Measurements from ENCODE around the gene IPO11. TPM values are rescaled to one million over a fixed set of nuclear protein-coding genes. Genes with fewer than 3 reads are reported as not detected.

IPO11 gene
- total and polyA plus RNA-seq, 8 donors: 27.0 to 42.6 (median 37.7) TPM

GRCh38 chr5:62577488-62577887 lies 164.9 kb downstream of the IPO11 start:
- H3K4me3 ChIP-seq: no peak overlapping the region
- ATAC-seq: no peak
- H3K36me3 ChIP-seq: no peaks in the 10 kb centered on the region
- no peaks in the 10 kb centered on the region for H3K27me3 ChIP-seq
- no peak for TF ChIP-seq CTCF (IDR thresholded peaks at IDR 0.05)
- no peaks in the 10 kb centered on the region for H3K9me3 ChIP-seq
- intact Hi-C loops (cut with DNase I): no loop called here
- H3K4me1 ChIP-seq: peaks cover 0 to 20% of the 10 kb centered on the region in 2 donors
- no peak for DNase-seq
- no peak overlapping the region for H3K27ac ChIP-seq

GRCh38 chr5:62578540-62578939 lies 166.0 kb downstream of the IPO11 start, which contains the start of gene LRRC70:
LRRC70 (plus strand) TSS chr5:62578819; CDS start chr5:62579439, 620 bp downstream.
- Histone ChIP-seq H3K27me3 (no peaks in the 10 kb centered on the region), H3K4me1 (peaks cover 0 to 20% of the 10 kb centered on the region in 2 donors), H3K4me3 (peak within 1 kb of the TSS in 1 of 2 donors; percentile 14), H3K27ac (peak within 1 kb of the TSS in 1 of 2 donors; percentile 64), H3K36me3 (no peaks in the 10 kb centered on the region), H3K9me3 (no peaks in the 10 kb centered on the region)
- intact Hi-C loops (cut with DNase I): no loop called here
- DNase-seq (peak in 2 of 4 donors; percentile 26 to 67), ATAC-seq (peak; percentile 60)
- TF ChIP-seq CTCF (IDR thresholded peaks at IDR 0.05): no peak

- Histone ChIP-seq H3K4me1 (peaks cover 0 to 22% of the 10 kb centered on the region in 2 donors), H3K27me3 (no peaks in the 10 kb centered on the region), H3K27ac (peak overlapping the region in 1 of 2 donors; percentile 64), H3K4me3 (peak overlapping the region in 1 of 2 donors; percentile 14), H3K36me3 (no peaks in the 10 kb centered on the region), H3K9me3 (no peaks in the 10 kb centered on the region)
- no peak for DNase-seq
- no peak for TF ChIP-seq CTCF (IDR thresholded peaks at IDR 0.05)
- no peak for ATAC-seq
- intact Hi-C loops (cut with DNase I): no loop called here
These were observed 167.2 kb downstream of the IPO11 start for GRCh38 chr5:62579761-62580160.

GRCh38 chr5:62581836-62582597 lies 169.5 kb downstream of the IPO11 start:
- no peak overlapping the region for H3K27ac ChIP-seq
- no peaks in the 10 kb centered on the region for H3K27me3 ChIP-seq
- ATAC-seq (no peak), DNase-seq (no peak)
- peaks cover 0 to 28% of the 10 kb centered on the region in 2 donors for H3K4me1 ChIP-seq
- no peaks in the 10 kb centered on the region for H3K36me3 ChIP-seq
- no peak for TF ChIP-seq CTCF (IDR thresholded peaks at IDR 0.05)
- H3K9me3 ChIP-seq: no peaks in the 10 kb centered on the region
- intact Hi-C loops (cut with DNase I): no loop called here
- H3K4me3 ChIP-seq: no peak overlapping the region

GRCh38 chr5:62584391-62584790 lies 171.8 kb downstream of the IPO11 start:
- no peak overlapping the region for H3K4me3 ChIP-seq
- no peaks in the 10 kb centered on the region for H3K36me3 ChIP-seq
- H3K9me3 ChIP-seq: no peaks in the 10 kb centered on the region
- ATAC-seq (no peak), DNase-seq (no peak)
- no peak for TF ChIP-seq CTCF (IDR thresholded peaks at IDR 0.05)
- intact Hi-C loops (cut with DNase I): no loop called here
- no peaks in the 10 kb centered on the region for H3K27me3 ChIP-seq
- peaks cover 0 to 11% of the 10 kb centered on the region in 2 donors for H3K4me1 ChIP-seq
- no peak overlapping the region for H3K27ac ChIP-seq

Data from left lung (tissue), 10 donors.